Stimulated activated CD4-positive, alpha-beta T cell treated with anti-CD3 and anti-CD28 coated beads, Interleukin-1b, Interleukin-23, amount 100 ng/mL, for 24 hours (primary cell): Measurements from ENCODE around the gene LOXL3.

Source experiments
- DNase-seq, 4 experiments: peaks; one replicate each; pipeline ENCODE4 v3.0.0-alpha.2; 2020; ENCODE audit warnings: low read depth in 4 of 4, low spot score in 1 of 4

The LOXL3 gene

GRCh38 chr2:74510272-74510671 lies 43.5 kb downstream of the LOXL3 start:
- DNase-seq: no peak

DNA sequence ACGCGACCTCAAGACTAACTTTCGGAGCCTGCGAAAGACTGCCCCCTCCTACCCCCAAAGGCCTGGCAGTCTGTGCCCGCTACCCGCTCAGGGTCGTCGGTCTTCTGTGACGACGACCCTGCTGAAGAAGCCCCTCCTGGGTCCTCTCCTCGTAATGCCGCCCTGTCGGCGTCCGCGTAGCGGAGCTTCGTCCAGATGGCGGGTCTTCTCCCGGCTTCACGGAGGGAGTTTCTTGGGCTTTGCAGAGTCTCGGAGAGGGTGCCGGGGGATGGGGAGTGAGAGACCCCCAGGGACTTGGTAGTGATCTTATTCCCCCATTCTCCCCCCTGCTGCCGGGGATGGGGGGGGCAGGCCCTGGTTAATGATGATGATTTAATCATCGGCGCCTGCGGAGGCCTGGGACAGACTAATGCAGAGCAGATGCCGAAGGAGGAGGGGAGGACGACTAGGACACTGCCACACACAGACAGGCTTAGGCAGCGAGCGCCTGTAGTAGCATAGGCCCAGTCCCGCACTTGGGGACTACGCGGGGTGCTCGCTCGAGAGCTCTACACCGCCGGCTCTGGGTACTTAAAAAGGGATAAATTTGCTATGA lies 45.7 kb downstream of the LOXL3 start:
- no peak for DNase-seq

DNA sequence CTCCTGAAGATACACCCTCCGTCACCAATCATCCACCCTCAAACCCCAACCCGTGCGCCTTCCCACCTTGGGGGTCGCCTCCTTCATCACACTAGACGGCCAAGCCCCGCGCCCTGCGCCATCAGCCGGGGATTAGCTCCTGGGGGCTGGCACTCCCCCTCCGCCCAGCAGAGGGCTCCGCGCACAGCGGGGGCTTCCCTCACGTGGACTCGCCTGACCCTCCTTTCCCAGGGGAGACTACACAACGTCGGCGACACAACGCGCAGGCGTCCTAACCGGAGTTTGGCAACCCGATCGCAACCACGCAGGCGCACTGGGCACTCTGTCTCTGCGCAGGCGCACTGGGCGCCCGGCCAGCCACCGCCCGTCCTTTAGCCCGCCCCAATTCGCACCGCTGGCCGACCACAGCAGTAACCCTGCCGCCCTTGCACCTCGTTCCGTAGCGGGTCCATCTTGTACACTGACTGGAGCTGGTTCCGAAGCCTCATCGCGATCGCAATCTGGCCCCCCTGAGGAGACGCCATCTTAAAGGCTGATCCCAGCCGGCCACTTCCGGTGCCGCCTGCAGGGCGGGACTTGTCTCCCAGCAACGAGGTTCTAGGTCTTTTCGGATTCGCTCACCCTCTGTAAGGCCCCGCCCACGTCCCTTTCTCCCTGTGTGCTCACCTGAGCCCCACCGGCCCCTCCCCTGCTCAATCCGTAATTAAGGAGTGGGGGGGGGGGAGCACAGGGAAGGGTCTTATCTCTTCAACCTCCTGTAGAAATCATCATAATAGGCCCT lies 46.4 kb downstream of the LOXL3 start, which contains the start of gene PCGF1:
TSS of gene PCGF1 (minus strand) at position 551 of the 781 bp plus-strand sequence. CDS start at position 524, 27 bp downstream.
- peak; percentile 98 to 99 (median 99) for DNase-seq

GRCh38 chr2:74505448-74506246 lies 48.1 kb downstream of the LOXL3 start:
- DNase-seq: no peak

DNA sequence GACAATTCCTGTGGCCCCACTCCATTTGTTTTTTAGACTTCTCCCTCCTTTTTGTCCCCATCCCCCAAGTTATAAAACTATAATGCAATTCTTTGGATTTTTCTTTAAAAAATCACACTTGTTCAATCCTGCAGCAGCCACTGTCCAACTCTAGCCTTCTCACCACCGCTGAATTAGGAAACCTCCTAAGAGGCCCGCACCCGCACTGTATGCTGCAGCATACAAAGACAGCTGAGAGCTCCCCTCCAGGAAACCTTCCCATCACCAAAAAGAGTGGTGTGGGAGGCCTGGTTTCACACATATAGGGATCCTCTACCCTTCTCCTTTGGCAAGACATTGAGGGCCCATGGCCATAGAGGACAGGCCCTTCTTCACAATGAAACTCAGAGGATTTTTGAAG lies 49.2 kb downstream of the LOXL3 start:
- no peak for DNase-seq

DNA sequence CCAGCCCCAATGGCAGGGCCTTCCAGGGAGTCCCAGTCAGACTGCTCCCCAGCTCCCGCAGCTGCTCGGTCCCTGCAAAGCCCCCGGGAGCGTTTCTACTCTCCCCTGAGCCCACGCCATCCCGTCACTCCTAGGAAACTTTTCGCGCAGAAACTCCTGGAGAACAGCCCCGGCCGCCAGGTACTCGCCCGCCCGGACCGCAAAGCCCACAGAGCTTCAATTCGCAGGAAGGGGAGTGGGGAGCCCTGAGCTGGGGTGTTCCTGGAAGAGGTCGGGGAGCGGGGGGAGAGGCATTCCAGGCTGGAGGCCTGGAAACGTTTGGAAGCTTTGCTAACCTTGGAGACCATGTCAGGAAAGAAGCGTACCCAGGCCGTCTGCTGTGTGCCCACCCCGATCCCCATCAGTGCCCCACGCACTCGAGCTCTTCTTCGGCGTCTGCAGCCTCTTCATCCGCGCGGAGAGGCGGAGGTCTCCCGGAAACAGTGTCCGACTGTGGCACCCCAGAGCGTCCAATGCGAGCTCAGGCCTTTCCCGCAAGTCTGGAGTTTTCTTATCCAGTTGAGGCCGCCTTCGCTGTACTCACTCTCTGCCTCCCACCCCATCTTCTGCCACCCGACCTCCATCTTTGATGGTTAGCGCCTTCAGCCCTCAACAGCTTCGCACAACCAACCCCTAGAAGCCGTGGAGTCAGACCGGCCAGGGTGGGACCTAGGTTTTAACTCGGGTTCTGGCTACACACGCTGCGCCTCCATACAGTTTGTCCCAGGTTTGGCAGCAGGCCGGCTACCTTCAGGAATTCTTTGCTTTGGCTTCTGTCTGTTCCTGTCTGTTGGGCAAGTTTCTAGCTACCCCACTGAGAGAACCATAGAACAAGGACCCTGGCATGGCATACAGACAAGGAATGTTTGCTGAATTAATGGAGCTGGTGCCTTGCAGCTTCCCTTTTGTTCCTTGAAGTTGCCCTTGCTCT lies 50.0 kb downstream of the LOXL3 start:
- DNase-seq: no peak

- peak in 1 of 4 experiments; percentile 40 for DNase-seq
Observed at GRCh38 chr2:74502720-74503505, 50.8 kb downstream of the LOXL3 start.

DNA sequence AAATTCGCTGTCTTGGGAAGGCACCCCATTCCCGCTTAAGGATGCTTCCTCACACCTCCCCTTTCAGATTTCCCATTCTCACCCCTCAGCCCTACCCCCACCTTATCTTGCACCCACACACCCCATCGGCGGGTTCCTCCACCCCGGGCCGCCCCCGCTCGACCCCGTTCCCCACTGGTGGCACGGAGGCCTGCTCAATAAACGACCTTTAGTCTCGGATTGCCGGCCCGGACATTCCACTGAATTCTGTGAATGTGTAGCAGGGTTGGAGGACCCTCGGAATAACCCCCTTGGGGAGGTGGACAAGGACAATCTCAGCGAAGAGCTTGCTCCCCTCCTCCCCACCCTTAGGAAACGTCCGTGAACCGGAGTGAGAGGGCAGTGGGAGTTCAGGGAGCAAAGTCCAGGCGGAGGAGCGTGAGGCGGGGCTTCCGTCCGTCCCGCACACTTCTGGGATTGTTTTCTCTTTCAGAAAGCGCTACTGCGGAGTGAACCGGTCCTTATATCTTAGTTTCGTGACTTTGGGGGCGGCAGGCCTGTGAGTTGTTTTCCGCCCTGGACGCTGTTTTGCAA lies 51.5 kb downstream of the LOXL3 start:
- DNase-seq: no peak

DNA sequence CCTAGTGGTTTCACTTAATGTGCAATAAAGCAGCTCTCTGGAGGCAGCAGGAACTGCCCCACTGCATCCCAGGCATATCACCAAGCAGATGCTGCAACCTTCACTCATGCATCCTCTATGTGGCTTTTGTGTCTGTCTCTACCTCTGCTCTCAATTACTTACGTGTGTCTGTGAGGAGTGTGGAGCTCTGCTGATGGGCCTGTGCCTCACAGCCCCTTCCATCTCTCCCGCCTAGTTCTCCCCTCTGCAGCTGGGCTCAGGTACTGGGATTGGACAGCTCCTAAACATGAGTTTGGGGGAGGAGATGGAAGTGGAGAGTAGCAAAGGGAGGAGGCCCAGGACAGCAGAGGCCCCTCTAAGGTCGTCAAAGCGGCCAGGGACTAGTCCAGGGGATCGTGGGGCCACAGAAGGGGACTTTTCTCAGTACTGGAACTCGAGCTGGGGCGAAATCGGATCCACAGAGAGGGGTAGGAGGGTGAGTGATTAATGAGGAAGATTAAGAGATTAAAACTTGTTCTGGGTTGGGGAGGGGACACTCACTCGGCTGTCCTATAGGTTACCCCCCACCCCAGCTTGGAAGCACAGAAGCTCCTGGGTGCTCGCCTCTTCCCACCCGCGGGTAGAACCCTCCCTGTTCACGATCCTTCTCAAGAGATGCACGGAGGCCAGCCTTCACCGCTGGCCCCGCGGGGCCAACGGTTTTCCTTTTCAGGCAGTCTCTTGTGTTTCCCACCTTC lies 52.2 kb downstream of the LOXL3 start:
- no peak for DNase-seq

DNA sequence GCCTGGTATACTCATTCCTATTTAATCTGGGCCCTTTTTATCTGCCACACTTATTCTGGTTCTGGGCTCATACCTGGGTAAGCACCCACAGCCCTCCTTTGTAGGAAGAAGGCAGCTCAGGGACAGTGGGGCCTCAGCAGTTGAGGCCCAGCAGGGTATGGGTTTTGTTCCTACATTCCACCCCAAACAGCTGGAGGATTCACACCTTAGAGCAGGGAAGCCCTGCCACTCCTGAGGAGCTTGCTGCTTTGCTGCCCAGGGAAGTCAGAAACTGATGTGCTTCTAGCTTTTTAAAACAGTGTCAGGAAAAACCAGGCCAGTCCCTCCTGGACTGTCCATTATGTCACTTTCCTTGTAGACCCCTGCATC lies 53.2 kb downstream of the LOXL3 start:
- no peak for DNase-seq

- no peak for DNase-seq
Observed at GRCh38 chr2:74499940-74500577, 53.7 kb downstream of the LOXL3 start.

DNA sequence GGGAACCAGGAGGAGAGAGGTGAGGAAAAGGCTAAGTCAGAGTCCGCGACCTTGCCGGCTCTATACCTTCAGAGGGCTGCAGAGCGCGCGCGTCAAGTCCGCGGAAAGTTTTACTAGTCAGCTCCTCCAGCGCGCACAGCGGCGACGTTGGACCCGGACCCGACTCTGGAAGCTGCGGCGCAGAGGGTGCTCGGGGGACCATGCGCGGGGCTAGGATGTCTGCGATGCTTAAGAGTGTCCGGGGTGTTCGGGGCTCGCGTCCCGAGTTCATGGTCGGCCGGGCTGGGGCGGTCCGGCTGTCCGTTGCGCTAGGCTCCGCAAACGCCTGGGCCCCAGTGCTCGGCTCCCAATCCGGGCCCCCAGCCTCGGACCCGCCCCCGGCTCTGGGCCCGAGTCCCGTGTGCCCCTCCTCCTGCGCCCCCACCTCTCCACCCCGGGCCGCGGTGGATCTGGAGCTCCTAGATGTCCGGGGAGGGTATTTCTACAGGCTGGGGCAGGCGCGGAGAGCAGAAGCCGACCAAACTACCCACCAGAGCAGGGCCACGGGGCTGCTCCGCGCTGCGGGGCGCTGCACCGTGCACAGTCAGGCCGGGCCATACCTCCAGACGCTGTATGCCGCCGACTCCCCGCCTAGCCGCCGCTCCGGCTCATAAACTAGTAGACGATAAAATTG lies 54.3 kb downstream of the LOXL3 start, which contains the start of gene LBX2:
TSS of gene LBX2 (minus strand) at position 337 of the 673 bp plus-strand sequence. CDS start at position 271, 66 bp downstream.
- peak in 1 of 4 experiments; percentile 31 for DNase-seq

- peak in 1 of 4 experiments; percentile 19 for DNase-seq
Observed at GRCh38 chr2:74498500-74499266, 55.1 kb downstream of the LOXL3 start.

DNA sequence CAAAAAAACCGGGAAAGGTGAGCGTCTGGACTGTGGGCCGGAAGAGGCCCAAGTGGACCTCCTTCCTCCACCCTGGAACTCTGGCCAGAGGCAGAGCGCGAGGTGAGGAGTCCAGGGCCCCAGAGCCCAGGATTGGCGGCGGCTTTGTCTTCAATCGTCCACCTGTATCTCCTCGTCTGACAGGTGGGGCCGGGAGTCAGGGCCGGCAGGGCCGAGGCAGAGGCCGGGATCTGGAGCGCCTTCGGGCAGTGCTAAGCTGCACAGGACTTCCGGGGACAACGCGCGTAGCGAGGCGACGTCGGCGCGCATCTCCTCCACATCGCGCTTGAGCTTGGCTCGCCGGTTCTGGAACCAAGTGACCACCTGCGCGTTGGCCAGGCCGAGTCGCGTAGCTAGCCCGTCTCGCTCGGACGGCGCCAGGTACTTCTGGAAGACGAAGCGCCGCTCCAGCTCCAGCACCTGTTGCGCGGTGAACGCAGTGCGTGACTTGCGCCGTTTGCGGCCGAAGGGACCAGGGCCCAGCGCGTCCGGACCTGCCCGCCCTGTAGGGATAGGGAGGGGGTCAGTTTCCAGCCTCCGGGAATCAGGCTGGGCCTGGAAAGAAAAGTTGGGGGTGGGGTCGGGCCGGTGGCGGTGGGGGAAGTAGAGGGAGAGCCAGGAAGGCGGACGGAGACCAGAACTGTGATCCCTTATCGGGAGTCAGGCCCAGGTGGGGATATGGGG lies 55.8 kb downstream of the LOXL3 start:
- no peak for DNase-seq

DNA sequence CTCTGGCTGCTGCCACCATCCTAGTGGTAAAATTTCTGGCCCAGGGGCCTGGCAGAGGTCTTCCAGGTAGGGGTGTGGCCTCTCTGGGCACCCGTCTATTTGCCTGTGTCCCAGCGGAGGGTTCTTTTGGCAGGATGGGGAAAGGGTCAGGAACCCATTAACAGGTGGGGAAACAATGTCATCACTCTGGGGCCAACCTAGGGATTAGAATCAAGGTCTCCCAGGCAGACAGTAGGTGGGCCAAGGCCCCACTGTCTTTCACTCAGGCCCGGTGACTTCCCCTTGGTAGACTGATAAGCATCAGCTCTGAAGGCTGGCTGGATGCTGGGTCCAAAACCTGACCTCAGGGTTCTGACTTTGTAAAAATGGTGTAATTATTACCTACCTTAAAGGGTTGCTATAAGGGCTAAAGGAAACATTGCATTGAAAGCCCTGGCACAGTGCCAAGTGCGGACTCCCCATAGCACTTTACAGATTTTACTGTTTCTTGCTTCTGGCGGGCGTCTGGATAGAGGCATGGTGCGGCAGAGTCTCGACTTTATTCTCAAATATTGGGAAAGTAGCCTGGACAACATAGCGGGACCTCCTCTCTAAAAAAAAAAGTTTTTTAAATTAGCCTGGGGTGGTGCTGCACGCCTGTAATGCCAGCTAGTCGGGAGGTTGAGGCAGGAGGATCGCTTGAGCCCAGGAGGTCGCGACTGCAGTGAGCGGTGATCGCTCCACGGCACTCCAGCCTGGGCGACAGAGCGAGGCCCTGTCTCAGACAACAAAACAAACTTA lies 56.6 kb downstream of the LOXL3 start:
- DNase-seq: no peak

DNA sequence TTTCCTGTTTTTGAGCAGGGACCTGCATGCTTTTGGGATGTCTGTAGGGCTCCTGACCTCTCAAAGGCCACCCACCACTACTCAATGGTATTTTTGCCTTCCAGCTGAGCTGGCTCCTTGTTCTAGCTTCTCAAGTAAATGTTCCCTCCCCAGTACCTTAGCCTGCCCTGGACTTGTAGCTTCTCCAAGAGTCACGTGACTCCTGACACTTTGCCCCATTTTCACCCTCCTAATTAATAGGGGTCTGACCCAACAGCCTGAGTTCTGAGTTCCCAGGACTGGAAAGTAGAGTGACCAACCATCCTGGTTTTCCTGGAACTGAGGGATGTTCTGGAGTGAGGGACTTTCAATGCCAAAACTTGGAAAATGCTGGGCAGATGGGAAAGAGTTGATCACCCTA lies 58.3 kb downstream of the LOXL3 start:
- DNase-seq: no peak
